ENCODE data around the gene TSKU.
"Not testable (repeated sequence)": the region's sequence is repeated elsewhere in the genome, so short reads cannot be mapped to it uniquely, and the experiment has no call there.

TSKU gene

GRCh38 chr11:76800466-76801200 is 17.5 kb downstream of the TSKU start:
- no peak for FAIRE-seq

GRCh38 chr11:76801225-76801624 is 18.1 kb downstream of the TSKU start:
- FAIRE-seq = no peak
- no peak for DNase-seq (ENCODE audit: low spot score)

More at GRCh38 chr11:76800466-76801200, 17.5 kb downstream of the TSKU start:
- DNase-seq (ENCODE audit: low spot score) = no peak

GRCh38 chr11:76801736-76802135 is 18.6 kb downstream of the TSKU start:
- FAIRE-seq = no peak
- no peak for DNase-seq (ENCODE audit: low spot score)

GRCh38 chr11:76802151-76802550 is 19.0 kb downstream of the TSKU start:
- DNase-seq (ENCODE audit: low spot score) = no peak
- no peak for FAIRE-seq

GRCh38 chr11:76802621-76803020 is 19.5 kb downstream of the TSKU start:
- FAIRE-seq = no peak
- DNase-seq (ENCODE audit: low spot score) = no peak

GRCh38 chr11:76803023-76803422 is 19.9 kb downstream of the TSKU start:
- FAIRE-seq (no peak), DNase-seq (ENCODE audit: low spot score) (no peak)

- no peak for FAIRE-seq
- no peak for DNase-seq (ENCODE audit: low spot score)
Observed at GRCh38 chr11:76803811-76804600, 20.9 kb downstream of the TSKU start.

GRCh38 chr11:76805206-76805913 is 22.2 kb downstream of the TSKU start:
- no peak for FAIRE-seq
- DNase-seq (ENCODE audit: low spot score) = no peak

GRCh38 chr11:76806131-76806530 is 23.0 kb downstream of the TSKU start:
- DNase-seq (ENCODE audit: low spot score) = no peak
- FAIRE-seq = no peak

GRCh38 chr11:76806608-76807205 is 23.6 kb downstream of the TSKU start:
- DNase-seq (ENCODE audit: low spot score) = no peak
- FAIRE-seq = no peak

GRCh38 chr11:76807206-76807875 is 24.2 kb downstream of the TSKU start:
- no peak for FAIRE-seq
- peak; percentile 11 for DNase-seq (ENCODE audit: low spot score)

- DNase-seq (ENCODE audit: low spot score) = no peak
Observed at GRCh38 chr11:76808171-76808570, 25.0 kb downstream of the TSKU start.

GRCh38 chr11:76808996-76809395 is 25.8 kb downstream of the TSKU start:
- FAIRE-seq = no peak
- no peak for DNase-seq (ENCODE audit: low spot score)

More at GRCh38 chr11:76808171-76808570, 25.0 kb downstream of the TSKU start:
- no peak for FAIRE-seq

GRCh38 chr11:76810151-76810853 is 27.1 kb downstream of the TSKU start:
- DNase-seq (ENCODE audit: low spot score) (peak; percentile 5), FAIRE-seq (no peak)

- no peak for DNase-seq (ENCODE audit: low spot score)
- no peak for FAIRE-seq
Observed at GRCh38 chr11:76811259-76811658, 28.1 kb downstream of the TSKU start.

- FAIRE-seq (no peak), DNase-seq (ENCODE audit: low spot score) (no peak)
Observed at GRCh38 chr11:76814414-76814813, 31.3 kb downstream of the TSKU start.

GRCh38 chr11:76815678-76816077 is 32.5 kb downstream of the TSKU start:
- FAIRE-seq; DNase-seq (ENCODE audit: low spot score): not testable (repeated sequence)

GRCh38 chr11:76820184-76820566 is 37.0 kb downstream of the TSKU start:
- DNase-seq (ENCODE audit: low spot score) = no peak
- no peak for FAIRE-seq

GRCh38 chr11:76821396-76821795 is 38.2 kb downstream of the TSKU start:
- DNase-seq (ENCODE audit: low spot score); FAIRE-seq: not testable (repeated sequence)

- FAIRE-seq (no peak), DNase-seq (ENCODE audit: low spot score) (no peak)
Observed at GRCh38 chr11:76822406-76822805, 39.2 kb downstream of the TSKU start.

Measured in RCC 7860 (cell line).